Subcutaneous adipose tissue (tissue), 4 donors: Measurements from ENCODE around the gene HHATL. TPM values are rescaled to one million over a fixed set of nuclear protein-coding genes. Genes with fewer than 3 reads are reported as not detected.

Experiments
- CTCF ChIP-seq: fragments of 450-650 bp; IDR thresholded peaks from one replicate; pipeline ENCODE4 v1.5.1; 2016; ENCODE audit warnings: low read depth, mild to moderate bottlenecking, control low read depth, antibody characterized with exemption, moderate library complexity
- total RNA-seq, 4 donors: library from RNA; depleted of rRNA; stranded (reverse); fragments of >200 nt; gene quantifications; one replicate each; pipeline ENCODE4 v1.1.0, GENCODE V29; 2016

Gene HHATL
- total RNA-seq, 4 donors from 2014 or later: 0.17 TPM; not detected in 3

GRCh38 chr3:42652251-42652610 is 50.4 kb downstream of the HHATL start:
- no peak for TF ChIP-seq CTCF

- TF ChIP-seq CTCF: no peak
Observed at GRCh38 chr3:42651248-42652091, 51.1 kb downstream of the HHATL start.

- TF ChIP-seq CTCF: no peak
Observed at GRCh38 chr3:42649783-42650182, 52.8 kb downstream of the HHATL start.

GRCh38 chr3:42649006-42649405 is 53.6 kb downstream of the HHATL start:
- TF ChIP-seq CTCF: no peak

- TF ChIP-seq CTCF: no peak
Observed at GRCh38 chr3:42647821-42648459, 54.7 kb downstream of the HHATL start.

Other genes with a start within 250 kb of the HHATL start
- 10 to 100 TPM in 2 of 4 donors, 1 to 10 TPM in 2; 3.6 to 94.6 (median 14.3) TPM for gene VIPR1, start 200.2 kb downstream of the HHATL start, total RNA-seq
- 10 to 100 TPM; 45.6 to 64.3 (median 53.1) TPM for gene SEC22C, start 120.8 kb downstream of the HHATL start, total RNA-seq
- gene SS18L2, start 111.9 kb downstream of the HHATL start, total RNA-seq: 10 to 100 TPM in 3 of 4 donors, 1 to 10 TPM in 1; 5.7 to 41.7 (median 22.2) TPM
- 100 to 1,000 TPM; 130 to 244 (median 148) TPM for gene NKTR, start 102.1 kb downstream of the HHATL start, total RNA-seq
- 10 to 100 TPM; 24.1 to 47.3 (median 32.7) TPM for gene ZBTB47, start 49.1 kb downstream of the HHATL start, total RNA-seq
- gene KLHL40, start 17.3 kb downstream of the HHATL start, total RNA-seq: not detected
- gene CCDC13, start 70.5 kb upstream of the HHATL start, total RNA-seq: 1 to 10 TPM in 3 of 4 donors, not detected in 1; 2.9 to 6.6 (median 3.3) TPM
- gene HIGD1A, start 101.7 kb upstream of the HHATL start, total RNA-seq: 100 to 1,000 TPM; 115 to 236 (median 161) TPM
- 10 to 100 TPM in 2 of 4 donors, 1 to 10 TPM in 2; 7.3 to 22.7 (median 11.2) TPM for gene ACKR2, start 106.6 kb upstream of the HHATL start, total RNA-seq
- gene CYP8B1, start 173.1 kb upstream of the HHATL start, total RNA-seq: not detected
- 1 to 10 TPM; 4.9 to 9.5 (median 7.9) TPM for gene ZNF662, start 203.3 kb upstream of the HHATL start, total RNA-seq